Adrenal gland (tissue), 5 donors: ENCODE measurements around the gene TCERG1L.

Source experiments
- POLR2A ChIP-seq, 2 donors: fragments of 450-650 bp; IDR thresholded peaks; one replicate each; pipeline ENCODE4 v1.6.1; 2017; ENCODE audit warnings: antibody characterized with exemption in 2 of 2, mild to moderate bottlenecking in 2 of 2, moderate library complexity in 1 of 2
- TF ChIP-seq, protein P1 (sequence below), 6 experiments: fragments of 450-650 bp in 4 of 6; fragments of 200-600 bp in 2 of 6; sonication (generic) in 1 of 6; IDR thresholded peaks; 1 replicate in 5 of 6; 2 replicates in 1 of 6; pipeline versions ENCODE4 v1.5.1 to v1.8.0; 2016 to 2021; ENCODE audit warnings: antibody characterized with exemption in 6 of 6, mild to moderate bottlenecking in 2 of 6, moderate library complexity in 1 of 6
- donor health status: DM: no; HTN: no; CAD: no.

DNA sequence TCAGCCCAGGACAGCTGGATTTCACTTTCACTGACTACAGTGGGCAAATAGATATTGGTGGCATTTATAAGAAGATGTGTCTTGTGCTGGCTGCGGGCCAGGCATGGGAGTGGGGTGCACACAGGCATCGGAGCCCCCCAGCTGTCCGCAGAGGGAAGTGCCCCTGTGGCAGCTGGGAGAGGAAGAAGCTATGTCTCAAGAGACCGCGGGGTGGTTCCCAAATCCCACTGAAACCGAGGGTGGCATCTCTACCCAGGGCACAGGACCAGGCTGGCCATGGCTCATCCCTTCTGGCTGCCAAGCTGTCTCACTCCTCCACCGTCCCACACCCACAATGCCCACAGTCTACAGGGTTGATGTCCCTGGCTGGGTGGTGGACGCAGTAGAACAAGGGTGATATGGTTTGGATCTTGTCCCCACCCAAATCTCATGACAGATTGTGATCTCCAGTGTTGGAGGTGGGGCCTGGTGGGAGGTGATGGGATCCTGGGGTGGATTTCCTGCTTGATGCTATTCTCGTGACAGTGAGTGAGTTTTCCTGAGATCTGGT lies 94.8 kb downstream of the TCERG1L start:
- TF ChIP-seq, protein P1, sequence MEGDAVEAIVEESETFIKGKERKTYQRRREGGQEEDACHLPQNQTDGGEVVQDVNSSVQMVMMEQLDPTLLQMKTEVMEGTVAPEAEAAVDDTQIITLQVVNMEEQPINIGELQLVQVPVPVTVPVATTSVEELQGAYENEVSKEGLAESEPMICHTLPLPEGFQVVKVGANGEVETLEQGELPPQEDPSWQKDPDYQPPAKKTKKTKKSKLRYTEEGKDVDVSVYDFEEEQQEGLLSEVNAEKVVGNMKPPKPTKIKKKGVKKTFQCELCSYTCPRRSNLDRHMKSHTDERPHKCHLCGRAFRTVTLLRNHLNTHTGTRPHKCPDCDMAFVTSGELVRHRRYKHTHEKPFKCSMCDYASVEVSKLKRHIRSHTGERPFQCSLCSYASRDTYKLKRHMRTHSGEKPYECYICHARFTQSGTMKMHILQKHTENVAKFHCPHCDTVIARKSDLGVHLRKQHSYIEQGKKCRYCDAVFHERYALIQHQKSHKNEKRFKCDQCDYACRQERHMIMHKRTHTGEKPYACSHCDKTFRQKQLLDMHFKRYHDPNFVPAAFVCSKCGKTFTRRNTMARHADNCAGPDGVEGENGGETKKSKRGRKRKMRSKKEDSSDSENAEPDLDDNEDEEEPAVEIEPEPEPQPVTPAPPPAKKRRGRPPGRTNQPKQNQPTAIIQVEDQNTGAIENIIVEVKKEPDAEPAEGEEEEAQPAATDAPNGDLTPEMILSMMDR (IDR thresholded peaks at IDR 0.05) = no peak
- no peak for TF ChIP-seq POLR2A (IDR thresholded peaks at IDR 0.05)
